Fibroblast of villous mesenchyme (primary cell): ENCODE data around the gene IRGC. TPM values are rescaled to one million over a fixed set of nuclear protein-coding genes. Genes with fewer than 3 reads are reported as not detected.

Experiments
- DNase-seq: peaks from one replicate; pipeline ENCODE4 v3.0.0-alpha.2; 2010; ENCODE audit warnings: low read depth
- H3K4me3 ChIP-seq: 2 replicates; pipeline ENCODE4 v1.5.1; 2011; ENCODE audit warnings: low read depth, mild to moderate bottlenecking, low read length
- total RNA-seq: library from RNA; depleted of rRNA; stranded (reverse); fragments of >200 nt; gene quantifications from 2 replicates; pipeline ENCODE4 v1.2.3, GENCODE V29; 2012
- TF ChIP-seq, protein P1 (sequence below): IDR thresholded peaks from 2 replicates; pipeline ENCODE4 v1.5.1; 2012; ENCODE audit warnings: low read depth, mild to moderate bottlenecking, low read length; ENCODE audit not compliant: insufficient read depth

Gene IRGC
- total RNA-seq, 1 donor, result not detected

DNA sequence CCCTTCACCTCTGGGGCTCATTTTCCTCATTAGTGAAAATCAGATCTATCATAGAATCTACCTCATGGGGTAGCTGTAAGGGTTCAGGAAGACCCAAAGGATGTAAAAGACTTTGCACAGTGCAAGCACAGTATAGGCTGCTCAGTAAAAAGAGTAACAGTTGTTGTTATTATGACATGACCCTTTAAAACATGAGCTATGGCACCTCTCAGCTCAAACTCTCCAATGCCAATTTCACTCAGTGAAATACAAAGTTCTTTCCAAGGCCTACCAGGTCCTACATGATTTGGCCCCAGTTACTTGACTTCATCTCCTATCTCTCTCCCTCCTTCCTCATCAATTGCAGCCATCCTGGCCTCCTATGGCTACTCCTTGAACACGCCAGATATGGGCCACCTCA is 34.0 kb downstream of the IRGC start:
- no peak for DNase-seq
- H3K4me3 ChIP-seq, result no peak overlapping the region
- TF ChIP-seq, protein P1, sequence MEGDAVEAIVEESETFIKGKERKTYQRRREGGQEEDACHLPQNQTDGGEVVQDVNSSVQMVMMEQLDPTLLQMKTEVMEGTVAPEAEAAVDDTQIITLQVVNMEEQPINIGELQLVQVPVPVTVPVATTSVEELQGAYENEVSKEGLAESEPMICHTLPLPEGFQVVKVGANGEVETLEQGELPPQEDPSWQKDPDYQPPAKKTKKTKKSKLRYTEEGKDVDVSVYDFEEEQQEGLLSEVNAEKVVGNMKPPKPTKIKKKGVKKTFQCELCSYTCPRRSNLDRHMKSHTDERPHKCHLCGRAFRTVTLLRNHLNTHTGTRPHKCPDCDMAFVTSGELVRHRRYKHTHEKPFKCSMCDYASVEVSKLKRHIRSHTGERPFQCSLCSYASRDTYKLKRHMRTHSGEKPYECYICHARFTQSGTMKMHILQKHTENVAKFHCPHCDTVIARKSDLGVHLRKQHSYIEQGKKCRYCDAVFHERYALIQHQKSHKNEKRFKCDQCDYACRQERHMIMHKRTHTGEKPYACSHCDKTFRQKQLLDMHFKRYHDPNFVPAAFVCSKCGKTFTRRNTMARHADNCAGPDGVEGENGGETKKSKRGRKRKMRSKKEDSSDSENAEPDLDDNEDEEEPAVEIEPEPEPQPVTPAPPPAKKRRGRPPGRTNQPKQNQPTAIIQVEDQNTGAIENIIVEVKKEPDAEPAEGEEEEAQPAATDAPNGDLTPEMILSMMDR, result no peak

DNA sequence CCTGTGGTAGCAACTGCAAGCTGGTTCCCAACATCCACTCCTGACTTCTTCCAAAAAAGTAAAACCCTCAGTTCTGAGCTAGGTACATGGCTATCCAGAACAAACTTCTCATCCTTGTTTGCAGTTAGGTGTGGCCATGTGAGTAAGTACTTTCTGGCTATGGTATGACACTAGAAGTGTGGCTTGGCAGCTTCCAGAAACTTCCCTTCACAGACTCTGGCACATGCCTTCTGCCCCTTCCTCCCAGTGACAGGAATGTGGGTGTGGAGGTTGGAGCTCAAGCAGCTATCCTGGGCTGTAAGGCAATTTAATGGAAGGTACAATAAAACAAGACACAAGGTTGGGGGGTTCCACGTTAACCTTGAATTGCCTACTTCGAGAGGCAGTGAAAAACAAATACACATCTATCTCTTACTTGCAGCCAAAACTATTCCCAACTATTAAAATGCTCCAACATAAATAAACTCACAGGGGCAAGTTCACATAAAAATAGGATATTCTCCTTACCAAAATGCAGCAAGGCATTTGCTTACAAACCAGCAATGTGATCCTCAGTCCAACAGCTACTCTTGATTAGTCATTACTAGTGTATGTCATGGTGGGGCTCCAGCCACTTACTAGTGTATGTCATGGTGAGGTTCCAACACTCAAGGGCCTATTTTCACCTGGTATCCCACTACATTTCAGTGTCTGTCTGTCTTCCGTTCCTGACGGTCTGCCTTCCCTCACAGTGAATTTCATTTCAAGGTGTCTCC is 35.8 kb downstream of the IRGC start:
- DNase-seq, result no peak

DNA sequence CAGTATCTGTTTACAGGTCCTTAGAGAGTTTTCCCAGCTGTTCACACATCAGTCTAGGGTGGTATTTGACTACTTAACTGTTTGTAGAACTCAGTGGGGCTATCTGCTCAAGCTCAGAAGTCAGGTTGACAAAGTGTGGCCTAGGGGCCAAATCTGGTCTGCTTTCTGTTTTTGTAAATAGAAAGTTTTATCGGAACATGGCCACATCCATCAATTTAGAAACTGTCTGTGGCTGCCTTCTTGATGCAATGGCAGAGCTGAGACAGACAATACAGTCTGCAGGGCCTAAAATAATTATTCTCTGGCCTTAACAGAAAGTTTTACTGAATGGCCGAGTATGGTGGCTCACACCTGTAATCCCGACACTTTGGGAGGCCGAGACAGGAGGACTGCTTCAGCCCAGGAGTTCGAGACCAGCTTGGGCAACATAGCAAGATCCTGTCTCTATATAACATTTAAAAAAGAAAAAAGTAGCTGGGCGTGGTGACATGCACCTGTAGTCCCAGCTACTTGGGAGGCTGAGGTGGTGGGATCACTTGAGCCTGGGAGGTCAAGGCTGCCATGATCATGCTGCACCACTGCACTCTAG is 36.5 kb downstream of the IRGC start:
- H3K4me3 ChIP-seq, result no peak overlapping the region
- DNase-seq, result no peak
- TF ChIP-seq, protein P1, result no peak

More for the DNA sequence above, 35.8 kb downstream of the IRGC start:
- TF ChIP-seq, protein P1, result no peak
- no peak overlapping the region for H3K4me3 ChIP-seq

- TF ChIP-seq, protein P1, result no peak
- peak overlapping the region; percentile 84 for H3K4me3 ChIP-seq
- DNase-seq, result no peak
Observed at GRCh38 chr19:43754253-43754502, 38.3 kb downstream of the IRGC start.

DNA sequence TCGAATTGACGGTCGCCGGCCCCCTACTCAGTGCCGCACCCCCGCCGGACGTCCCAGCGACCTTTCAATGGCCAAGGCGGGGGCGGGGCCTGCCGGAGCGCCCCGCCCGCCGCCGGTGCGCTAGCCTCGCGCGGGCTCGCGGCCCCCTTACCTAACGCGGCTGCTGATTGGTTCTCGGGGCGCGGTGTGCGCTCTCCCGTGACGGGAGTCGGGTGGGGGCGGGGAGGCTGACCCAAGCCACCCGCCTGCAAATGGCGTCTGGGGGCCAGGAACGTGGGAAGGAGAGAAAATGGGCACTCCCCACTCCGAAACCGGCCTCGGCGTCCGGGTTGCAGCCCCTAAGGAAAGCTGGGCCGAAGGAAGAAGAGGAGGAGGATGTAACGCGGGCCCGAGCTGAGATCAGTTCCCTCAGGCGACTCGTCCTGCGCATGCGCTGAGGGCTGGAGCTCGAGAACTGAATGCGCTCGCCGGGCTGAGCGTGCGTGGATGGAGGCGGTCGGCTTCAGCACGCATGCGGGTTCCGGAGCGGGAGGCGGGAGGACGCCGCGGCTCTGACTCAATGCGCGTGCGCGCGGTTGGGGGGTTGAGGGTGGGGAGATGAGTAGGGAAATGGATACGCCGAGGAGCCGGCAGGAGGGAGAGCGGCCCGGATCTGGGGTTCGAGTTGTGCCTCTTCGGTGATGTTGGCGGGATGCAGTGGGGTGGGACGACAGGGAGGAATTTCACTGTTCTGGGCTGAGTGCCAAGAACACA is 38.8 kb downstream of the IRGC start, which contains the start of gene SMG9:
Gene SMG9 (minus strand): TSS at position 460 of the 753 bp plus-strand sequence. CDS start 4,221 bp downstream, outside the sequence.
- DNase-seq, result peak; percentile 98
- H3K4me3 ChIP-seq, result peak within 1 kb of the TSS; percentile 84
- TF ChIP-seq, protein P1, result no peak

GRCh38 chr19:43755256-43755801 is 39.5 kb downstream of the IRGC start:
- TF ChIP-seq, protein P1, result no peak
- H3K4me3 ChIP-seq, result peak overlapping the region; percentile 84
- peak; percentile 77 for DNase-seq
